GM12873 (cell line): ENCODE data around the gene MTRF1L.

ENCODE experiments used
- CTCF ChIP-seq: IDR thresholded peaks from 2 replicates; pipeline ENCODE4 v1.5.1; 2012; ENCODE audit warnings: low read depth, mild to moderate bottlenecking, moderate library complexity, low read length, control low read depth; ENCODE audit not compliant: insufficient read depth; ENCODE audit errors: missing control alignments

The MTRF1L gene

GRCh38 chr6:153038378-153039057 is 36.0 kb upstream of the MTRF1L start:
- TF ChIP-seq CTCF, result no peak

GRCh38 chr6:153034139-153034538 is 31.6 kb upstream of the MTRF1L start:
- TF ChIP-seq CTCF, result no peak

GRCh38 chr6:153032255-153032882 is 29.9 kb upstream of the MTRF1L start:
- TF ChIP-seq CTCF, result peak; percentile 20

- TF ChIP-seq CTCF, result no peak
These were observed 28.9 kb upstream of the MTRF1L start for GRCh38 chr6:153031335-153031955.

GRCh38 chr6:153028963-153029362 is 26.5 kb upstream of the MTRF1L start:
- TF ChIP-seq CTCF, result no peak

GRCh38 chr6:153028286-153028685 is 25.8 kb upstream of the MTRF1L start:
- TF ChIP-seq CTCF, result no peak

- TF ChIP-seq CTCF, result no peak
These were observed 25.0 kb upstream of the MTRF1L start for GRCh38 chr6:153027480-153027879.
